H1 (cell line): ENCODE data around the gene HSD17B8. TPM values are rescaled to one million over a fixed set of nuclear protein-coding genes. Genes with fewer than 3 reads are reported as not detected.
"Not testable (repeated sequence)": the region's sequence is repeated elsewhere in the genome, so short reads cannot be mapped to it uniquely, and the experiment has no call there.

ENCODE experiments used
- CTCF ChIA-PET: fragments of 300-600 bp; sonication (Branson Sonifier 250); formaldehyde crosslinking; loops from one replicate; lab custom pipeline; 2021; ENCODE audit not compliant: partially characterized antibody; lab: Charles Lee
- POLR2A ChIA-PET: fragments of 300-600 bp; sonication (Branson Sonifier 250); formaldehyde crosslinking; loops from one replicate; lab custom pipeline; 2021; ENCODE audit warnings: inconsistent platforms; ENCODE audit not compliant: partially characterized antibody; lab: Charles Lee
- DNase-seq, 2 experiments: peaks; one replicate each; pipeline versions ENCODE4 v3.0.0 to v3.0.0-alpha.2; 2010 to 2022; ENCODE audit warnings: low spot score in 2 of 2, low read depth in 1 of 2, mixed read lengths in 1 of 2
- FAIRE-seq: peaks from 2 replicates; lab custom pipeline; 2011; peaks lifted over from hg19 to GRCh38; lab: Jason Lieb, UNC
- H2AFZ ChIP-seq: 2 replicates; pipeline ENCODE4 v1.8.1; 2012; ENCODE audit warnings: low read length, inconsistent platforms
- H2AK5ac ChIP-seq: 2 replicates; pipeline ENCODE4 v1.6.1; 2013; ENCODE audit warnings: low read depth, low read length
- H2BK120ac ChIP-seq: replicated peaks from 2 replicates; pipeline ENCODE3; 2013; ENCODE audit warnings: low read depth, low read length, inconsistent platforms
- H2BK12ac ChIP-seq: 2 replicates; pipeline ENCODE4 v1.6.1; 2013; ENCODE audit warnings: low read depth, low read length
- H2BK15ac ChIP-seq: 2 replicates; pipeline ENCODE4 v1.6.1; 2013; ENCODE audit warnings: low read length
- H2BK20ac ChIP-seq: 2 replicates; pipeline ENCODE4 v1.6.1; 2013; ENCODE audit warnings: low read length
- H2BK5ac ChIP-seq: 2 replicates; pipeline ENCODE4 v1.6.1; 2013; ENCODE audit warnings: low read depth, low read length
- H3K14ac ChIP-seq: 2 replicates; pipeline ENCODE4 v1.6.1; 2013; ENCODE audit warnings: inconsistent platforms; ENCODE audit not compliant: insufficient read length
- H3K18ac ChIP-seq: 2 replicates; pipeline ENCODE4 v1.6.1; 2013; ENCODE audit warnings: low read length; ENCODE audit errors: extremely low read depth
- H3K23ac ChIP-seq: 2 replicates; pipeline ENCODE4 v1.6.1; 2013; ENCODE audit warnings: inconsistent platforms; ENCODE audit not compliant: insufficient read length
- H3K23me2 ChIP-seq: 2 replicates; pipeline ENCODE4 v1.6.1; 2013; ENCODE audit warnings: low read depth, low read length
- H3K27ac ChIP-seq: 2 replicates; pipeline ENCODE4 v1.6.1; 2011; ENCODE audit warnings: low read depth, low read length, inconsistent platforms
- H3K27me3 ChIP-seq, 4 experiments: replicated peaks in 1 of 4; 1 replicate in 1 of 4; 2 replicates in 3 of 4; pipeline versions ENCODE4 v1.6.1 to v1.8.1; 2011 to 2013; ENCODE audit warnings: low read length in 3 of 4, mild to moderate bottlenecking in 3 of 4, inconsistent platforms in 2 of 4, mixed read lengths in 2 of 4, moderate library complexity in 1 of 4; ENCODE audit not compliant: control insufficient read depth in 3 of 4, insufficient read depth in 3 of 4; ENCODE audit errors: extremely low read depth in 1 of 4
- H3K36me3 ChIP-seq, 4 experiments: 2 replicates each; pipeline versions ENCODE4 v1.6.1 to v1.8.1; 2011 to 2013; ENCODE audit warnings: mild to moderate bottlenecking in 4 of 4, low read length in 3 of 4, moderate library complexity in 2 of 4, control low read depth in 1 of 4, inconsistent platforms in 1 of 4; ENCODE audit not compliant: insufficient read depth in 4 of 4, control insufficient read depth in 2 of 4
- H3K4ac ChIP-seq: replicated peaks from 2 replicates; pipeline ENCODE3; 2013; ENCODE audit warnings: low read length, low read depth, mixed read lengths, inconsistent platforms; ENCODE audit not compliant: insufficient read length
- H3K4me1 ChIP-seq, 4 experiments: replicated peaks in 1 of 4; 1 replicate in 1 of 4; 2 replicates in 3 of 4; pipeline versions ENCODE4 v1.6.1 to v1.8.1; 2011 to 2013; ENCODE audit warnings: low read length in 3 of 4, inconsistent platforms in 2 of 4, mixed read lengths in 1 of 4; ENCODE audit not compliant: insufficient read depth in 4 of 4, control insufficient read depth in 3 of 4
- H3K4me2 ChIP-seq, 2 experiments: 2 replicates each; pipeline versions ENCODE4 v1.6.1 to v1.8.1; 2011 to 2013; ENCODE audit warnings: low read depth in 2 of 2, low read length in 2 of 2, control low read depth in 1 of 2, inconsistent platforms in 1 of 2, mild to moderate bottlenecking in 1 of 2; ENCODE audit not compliant: insufficient read depth in 1 of 2
- H3K4me3 ChIP-seq, 4 experiments: fragments of 200-600, 300-600 bp in 1 of 4; sonication (generic), shearing (Covaris generic), sonication (Bioruptor Twin) in 1 of 4; 2 replicates each; pipeline versions ENCODE4 v1.5.1 to v1.8.1; 2011 to 2016; ENCODE audit warnings: low read length in 4 of 4, low read depth in 3 of 4, control low read depth in 2 of 4, inconsistent platforms in 2 of 4, mild to moderate bottlenecking in 2 of 4, mixed read lengths in 1 of 4, moderate library complexity in 1 of 4; ENCODE audit not compliant: insufficient read depth in 2 of 4; ENCODE audit errors: extremely low read depth in 1 of 4
- H3K56ac ChIP-seq: replicated peaks from 2 replicates; pipeline ENCODE3; 2013; ENCODE audit warnings: low read depth, mild to moderate bottlenecking, mixed read lengths, low read length, inconsistent platforms; ENCODE audit not compliant: insufficient read length
- H3K79me1 ChIP-seq: 2 replicates; pipeline ENCODE4 v1.6.1; 2013; ENCODE audit warnings: low read depth, low read length, control low read depth
- H3K79me2 ChIP-seq, 2 experiments: 2 replicates each; pipeline versions ENCODE4 v1.6.1 to v1.8.1; 2012 to 2013; ENCODE audit warnings: low read length in 2 of 2, mild to moderate bottlenecking in 2 of 2, inconsistent platforms in 1 of 2; ENCODE audit not compliant: insufficient read depth in 2 of 2, control insufficient read depth in 1 of 2
- H3K9ac ChIP-seq, 4 experiments: replicated peaks in 1 of 4; 1 replicate in 1 of 4; 2 replicates in 3 of 4; pipeline versions ENCODE4 v1.6.1 to v1.8.1; 2011 to 2013; ENCODE audit warnings: low read depth in 3 of 4, low read length in 3 of 4, control low read depth in 2 of 4, mild to moderate bottlenecking in 2 of 4, moderate library complexity in 2 of 4, inconsistent platforms in 1 of 4; ENCODE audit errors: extremely low read depth in 1 of 4
- H3K9me3 ChIP-seq, 2 experiments: 2 replicates each; pipeline versions ENCODE4 v1.6.1 to v1.8.1; 2012 to 2013; ENCODE audit warnings: mild to moderate bottlenecking in 2 of 2, moderate library complexity in 2 of 2, control low read depth in 1 of 2, inconsistent platforms in 1 of 2, low read depth in 1 of 2, low read length in 1 of 2, mixed read lengths in 1 of 2; ENCODE audit not compliant: insufficient read depth in 2 of 2
- H4K20me1 ChIP-seq, 2 experiments: replicated peaks in 1 of 2; 2 replicates each; pipeline versions ENCODE3 to v1.8.1; 2011 to 2013; ENCODE audit warnings: inconsistent platforms in 2 of 2, low read length in 2 of 2, mild to moderate bottlenecking in 1 of 2; ENCODE audit not compliant: insufficient read depth in 2 of 2, control insufficient read depth in 1 of 2
- H4K5ac ChIP-seq: 2 replicates; pipeline ENCODE4 v1.6.1; 2013; ENCODE audit warnings: low read length, low read depth, mixed read lengths, inconsistent platforms; ENCODE audit not compliant: insufficient read length
- H4K8ac ChIP-seq: 2 replicates; pipeline ENCODE4 v1.8.0; 2013; ENCODE audit warnings: mild to moderate bottlenecking, moderate library complexity, low read length, inconsistent platforms; ENCODE audit not compliant: insufficient read depth; ENCODE audit errors: extremely low read depth
- H4K91ac ChIP-seq: replicated peaks from 2 replicates; pipeline ENCODE3; 2013; ENCODE audit warnings: low read length, mixed read lengths, inconsistent platforms; ENCODE audit not compliant: insufficient read length
- JUND ChIP-seq: IDR thresholded peaks from 2 replicates; pipeline ENCODE4 v1.6.1; 2011; ENCODE audit warnings: mild to moderate bottlenecking, improper control_type of control experiment, low read length
- WGBS, 2 experiments: shearing (Covaris generic) in 1 of 2; methylation state at CpG; one replicate each; pipeline versions ENCODE4 v1.1.6 to v1.1.7; 2013 to 2015; ENCODE audit warnings: low lambda C conversion rate in 2 of 2, mixed read lengths in 2 of 2, inconsistent platforms in 1 of 2, low coverage in 1 of 2, missing lambda C conversion rate in 1 of 2; ENCODE audit not compliant: insufficient replicate concordance in 2 of 2, insufficient coverage in 1 of 2, insufficient read length in 1 of 2; ENCODE audit errors: extremely low coverage in 1 of 2, missing lambda C conversion rate in 1 of 2; 5-methylcytosine and 5-hydroxymethylcytosine counted together
- polyA plus RNA-seq, 7 experiments: library from polyadenylated mRNA; depleted of rRNA in 3 of 7; stranded (reverse) in 5 of 7; unstranded in 2 of 7; fragments of >200 nt in 5 of 7; fragments of 200-250 nt in 2 of 7; gene quantifications; 1 replicate in 5 of 7; 2 replicates in 1 of 7; 4 replicates in 1 of 7; pipeline versions ENCODE4 v1.2.1 to v1.2.3, GENCODE V29; 2011 to 2013; ENCODE audit warnings: missing spikeins in 2 of 7, mixed read lengths in 2 of 7
- total RNA-seq: library from RNA; stranded (reverse); fragmentation: NEBNext Ultra II Directional; extraction: Animal tissue kit (Norgen Biotek cat#: 25700); gene quantifications from 2 replicates; pipeline ENCODE4 v1.2.1, GENCODE V29; 2021

The HSD17B8 gene
- total and polyA plus RNA-seq, 2 of the 8 experiments (the other 6 are each of a cell fraction or from before 2014, with no cell fraction given) = 3.3 to 17.1 TPM

DNA sequence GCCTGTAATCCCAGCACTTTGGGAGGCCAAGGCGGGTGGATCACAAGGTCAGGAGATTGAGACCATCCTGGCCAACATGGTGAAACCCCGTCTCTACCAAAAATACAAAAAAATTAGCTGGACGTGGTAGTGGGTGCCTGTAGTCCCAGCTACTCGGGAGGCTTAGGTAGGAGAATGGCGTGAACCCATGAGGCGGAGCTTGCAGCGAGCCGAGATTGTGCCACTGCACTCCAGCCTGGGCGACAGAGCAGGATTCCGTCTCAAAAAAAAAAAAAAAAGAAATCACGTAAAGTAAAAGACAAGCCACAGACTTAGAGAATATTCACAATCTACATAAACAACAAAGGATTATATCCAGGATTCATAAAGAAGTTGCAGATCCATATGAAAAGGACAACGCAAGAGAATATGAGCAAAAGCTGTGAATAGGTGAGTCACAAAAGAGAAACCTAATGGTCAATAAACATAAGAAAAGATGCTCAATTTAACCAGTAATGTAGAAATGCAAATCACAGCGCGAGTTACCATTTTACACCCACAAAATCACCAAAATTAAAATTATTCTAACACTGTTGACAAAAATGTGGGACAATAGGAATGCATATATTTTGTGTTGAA, 22.2 kb downstream of the HSD17B8 start:
- H4K20me1 ChIP-seq, H3K4ac ChIP-seq, H3K23ac ChIP-seq, H2BK5ac ChIP-seq, DNase-seq, H3K27ac ChIP-seq, H3K79me1 ChIP-seq, H3K36me3 ChIP-seq, H3K18ac ChIP-seq, H4K8ac ChIP-seq, H3K9me3 ChIP-seq, H2BK120ac ChIP-seq, H3K14ac ChIP-seq, H4K5ac ChIP-seq, H3K23me2 ChIP-seq, H3K79me2 ChIP-seq, H3K9ac ChIP-seq, H2AFZ ChIP-seq, H2BK12ac ChIP-seq, H2AK5ac ChIP-seq, H2BK20ac ChIP-seq, H4K91ac ChIP-seq, H3K56ac ChIP-seq, H2BK15ac ChIP-seq, H3K27me3 ChIP-seq, FAIRE-seq: not testable (repeated sequence)
- ChIA-PET POLR2A (interaction anchor here (3.2 kb wide), 1 partner anchor 45 kb away, joined by 10 read pairs; the partner anchor contains the start of genes RPS18 and VPS52), CTCF (interaction anchor here (0.6 to 1.8 kb wide), 8 partner anchors 9 to 236 kb away, joined by 3 to 7 read pairs (median 4); no protein-coding TSS in a partner anchor)
- Histone ChIP-seq H3K4me1 (peaks cover 0 to 11% (median 2%) of the 10 kb centered on the region in 4 experiments; a peak in 2 of 7 replicates), H3K4me3 (peak overlapping the region in 1 of 4 experiments; percentile 38; a peak in 3 of 8 replicates), H3K4me2 (peak overlapping the region; percentile 1 to 55; a peak in 3 of 4 replicates)
- 17% methylated on average over 11 of the region's 14 CpGs; no CpG with 5 or more reads in 1 of the 2 experiments for WGBS, 2 experiments
- TF ChIP-seq JUND = peak; percentile 42; the same call in 1 of the 2 replicates
